K562 (cell line): ENCODE results near the gene BCAN. TPM values are rescaled to one million over a fixed set of nuclear protein-coding genes. Genes with fewer than 3 reads are reported as not detected.

Experiments used
- ASH1L ChIP-seq: fragments of 450-650 bp; IDR thresholded peaks from 2 replicates; pipeline ENCODE4 v1.6.1; 2018; ENCODE audit warnings: borderline replicate concordance, mild to moderate bottlenecking, low read depth; ENCODE audit not compliant: partially characterized antibody
- CTCF ChIP-seq, 3 experiments: IDR thresholded peaks in 2 of 3; conservative IDR thresholded peaks in 1 of 3; 2 replicates each; pipeline ENCODE4 v1.5.1; 2011 to 2012; ENCODE audit warnings: low read length in 3 of 3, mild to moderate bottlenecking in 3 of 3, control low read depth in 2 of 3, improper control_type of control experiment in 1 of 3, inconsistent platforms in 1 of 3, low read depth in 1 of 3, mixed read lengths in 1 of 3, moderate library complexity in 1 of 3; ENCODE audit not compliant: insufficient read depth in 2 of 3
- E2F3 ChIP-seq: fragments of 250-450 bp; sonication (Bioruptor Pico); IDR thresholded peaks from 2 replicates; pipeline ENCODE4 v1.4.0; 2020; ENCODE audit warnings: mild to moderate bottlenecking
- HEY1 ChIP-seq: fragments of 250-450 bp; sonication (Bioruptor Pico); IDR thresholded peaks from 2 replicates; pipeline ENCODE4 v1.5.0; 2020; ENCODE audit warnings: mild to moderate bottlenecking, moderate library complexity, borderline replicate concordance
- HLTF ChIP-seq: fragments of 450-650 bp; IDR thresholded peaks from 2 replicates; pipeline ENCODE4 v1.6.1; 2016
- HMG20A ChIP-seq: fragments of 450-650 bp; formaldehyde crosslinking; conservative IDR thresholded peaks from 2 replicates; pipeline ENCODE4 v1.4.0; 2020; ENCODE audit warnings: mild to moderate bottlenecking, mixed read lengths
- HOXB6 ChIP-seq: fragments of 250-450 bp; sonication (Bioruptor Pico); IDR thresholded peaks from 2 replicates; pipeline ENCODE4 v1.5.1; 2022; ENCODE audit warnings: mild to moderate bottlenecking, borderline replicate concordance
- MAX ChIP-seq: sonication (generic); formaldehyde crosslinking; IDR thresholded peaks from 2 replicates; pipeline ENCODE4 v1.9.0; 2022; ENCODE audit warnings: mild to moderate bottlenecking, missing genetic modification reagents
- MCM2 ChIP-seq: fragments of 450-650 bp; IDR thresholded peaks from 2 replicates; pipeline ENCODE4 v1.6.1; 2017; ENCODE audit warnings: low read depth, mild to moderate bottlenecking
- MITF ChIP-seq: IDR thresholded peaks from 2 replicates; pipeline ENCODE4 v1.6.1; 2014; ENCODE audit warnings: antibody characterized with exemption
- RB1 ChIP-seq: fragments of 450-650 bp; IDR thresholded peaks from 2 replicates; pipeline ENCODE4 v1.6.1; 2017; ENCODE audit warnings: low read depth, mild to moderate bottlenecking
- RBM34 ChIP-seq: fragments of 200-400 bp; formaldehyde crosslinking; IDR thresholded peaks from 2 replicates; pipeline ENCODE4 v1.6.1; 2018; ENCODE audit warnings: low read length, borderline replicate concordance; ENCODE audit not compliant: insufficient read depth
- RNF219 ChIP-seq: fragments of 250-450 bp; sonication (Bioruptor Pico); IDR thresholded peaks from 2 replicates; pipeline ENCODE4 v1.5.0; 2022; ENCODE audit warnings: mild to moderate bottlenecking
- SIRT6 ChIP-seq: IDR thresholded peaks from one replicate; pipeline ENCODE4 v1.6.1; 2012; ENCODE audit warnings: low read depth, mild to moderate bottlenecking, control low read depth, inconsistent platforms, low read length, moderate library complexity
- TBP ChIP-seq: optimal IDR thresholded peaks from 2 replicates; pipeline ENCODE3; 2011; ENCODE audit warnings: low read depth, low read length, improper control_type of control experiment
- ZFP91 ChIP-seq: sonication (generic); formaldehyde crosslinking; IDR thresholded peaks from 2 replicates; pipeline ENCODE4 v1.8.0; 2022; ENCODE audit warnings: mild to moderate bottlenecking, missing genetic modification reagents
- ZNF124 ChIP-seq: sonication (generic); formaldehyde crosslinking; IDR thresholded peaks from 2 replicates; pipeline ENCODE4 v1.8.1; 2022; ENCODE audit warnings: missing genetic modification reagents
- ZNF280A ChIP-seq: fragments of 450-650 bp; IDR thresholded peaks from 2 replicates; pipeline ENCODE4 v1.6.1; 2018; ENCODE audit warnings: mild to moderate bottlenecking, low read depth; ENCODE audit not compliant: partially characterized antibody
- ZNF707 ChIP-seq: fragments of 250-450 bp; sonication (Bioruptor Pico); conservative IDR thresholded peaks from 2 replicates; pipeline ENCODE4 v1.8.0; 2022; ENCODE audit warnings: inconsistent platforms, mild to moderate bottlenecking, moderate library complexity
- polyA plus RNA-seq, 8 experiments: library from polyadenylated mRNA; depleted of rRNA in 4 of 8; stranded (reverse) in 5 of 8; unstranded in 3 of 8; fragments of >200 nt; fragmentation: Nextera tagmentation in 2 of 8; fragmentation: Illumina TruSeq in 1 of 8; extraction: Ambion mirVana in 2 of 8; extraction: Trizol in 1 of 8; gene quantifications; 2 replicates each; pipeline versions ENCODE4 v1.2.1 to v1.2.3, GENCODE V29; 2011 to 2014; ENCODE audit warnings: inconsistent platforms in 1 of 8, missing spikeins in 1 of 8
- total RNA-seq, 7 experiments: library from RNA; depleted of rRNA in 6 of 7; stranded (reverse); fragments of >200 nt in 6 of 7; fragmentation: Illumina TruSeq in 2 of 7; extraction: Trizol in 2 of 7; gene quantifications; 2 replicates each; pipeline versions ENCODE4 v1.2.1 to v1.2.3, GENCODE V29; 2011 to 2021; ENCODE audit warnings: low replicate concordance in 1 of 7

BCAN gene
- total and polyA plus RNA-seq, 9 of the 15 experiments (the other 6 are each of a cell fraction or from before 2014, with no cell fraction given), result 0.04 to 0.33 (median 0.14) TPM; not detected in 5

- TF ChIP-seq ZNF280A (no peak), MAX (peak; percentile 95), ZFP91 (no peak), MITF (0 out of 2 replicates have a peak, but pooled peaks have one; percentile 20), HLTF (no peak), RNF219 (CRISPR knock-in tag) (no peak), TBP (peak; percentile 93), SIRT6 (no peak), HMG20A (CRISPR knock-in tag) (no peak), ASH1L (no peak), HEY1 (no peak), ZNF707 (CRISPR knock-in tag) (0 out of 2 replicates have a peak, but pooled peaks have one; percentile 28), CTCF (IDR thresholded peaks at IDR 0.05 in 2 of 3, conservative IDR thresholded peaks at IDR 0.05 in 1 of 3; ENCODE audit: insufficient read depth in 2 of 3, low read depth in 1 of 3, low read length in 3 of 3) (no peak), RBM34 (no peak), RB1 (peak; percentile 66; the same call in 1 of the 2 replicates), E2F3 (CRISPR knock-in tag) (0 out of 2 replicates have a peak, but pooled peaks have one; percentile 23), MCM2 (no peak), ZNF124 (no peak), HOXB6 (no peak)
Measured at GRCh38 chr1:156601122-156601830, 40.6 kb upstream of the BCAN start, which contains the start of gene GPATCH4 (continued).
